ENCODE measurements around the gene CXCL3.
A peak's percentile ranks its signal among the peaks of the same experiment; 100 is the strongest.

The CXCL3 gene

GRCh38 chr4:74042681-74043080 is 4.2 kb upstream of the CXCL3 start:
- Histone ChIP-seq H3K9ac (ENCODE audit: insufficient read length, low read depth) (no peak overlapping the region), H3K4me1 (ENCODE audit: insufficient read depth, insufficient read length) (no peaks in the 10 kb centered on the region), H3K9me3 (ENCODE audit: insufficient read depth, low read length) (no peaks in the 10 kb centered on the region), H3K27me3 (ENCODE audit: insufficient read depth, insufficient read length) (peaks cover 7% of the 10 kb centered on the region), H3K4me3 (ENCODE audit: insufficient read length, low read depth) (no peak overlapping the region), H3K36me3 (ENCODE audit: insufficient read depth, insufficient read length, low read length) (no peaks in the 10 kb centered on the region)
- no peak for DNase-seq (ENCODE audit: low read depth, low spot score)
- no peak for TF ChIP-seq YY1 (IDR thresholded peaks at IDR 0.05; ENCODE audit: insufficient read depth, insufficient read length)
- TF ChIP-seq SUZ12 (IDR thresholded peaks at IDR 0.05; ENCODE audit: extremely low read depth, insufficient read depth, insufficient read length), result no peak
- TF ChIP-seq ZNF274 (IDR thresholded peaks at IDR 0.05; ENCODE audit: low read depth, low read length), result no peak

GRCh38 chr4:74041418-74041817 is 2.9 kb upstream of the CXCL3 start:
- DNase-seq (ENCODE audit: low read depth, low spot score), result no peak
- H3K27me3 ChIP-seq (ENCODE audit: insufficient read depth, insufficient read length), result peaks cover 7% of the 10 kb centered on the region
- no peaks in the 10 kb centered on the region for H3K36me3 ChIP-seq (ENCODE audit: insufficient read depth, insufficient read length, low read length)
- H3K4me3 ChIP-seq (ENCODE audit: insufficient read length, low read depth), result no peak overlapping the region
- no peaks in the 10 kb centered on the region for H3K4me1 ChIP-seq (ENCODE audit: insufficient read depth, insufficient read length)
- H3K9ac ChIP-seq (ENCODE audit: insufficient read length, low read depth), result no peak overlapping the region
- TF ChIP-seq ZNF274 (IDR thresholded peaks at IDR 0.05; ENCODE audit: low read depth, low read length), result no peak
- no peaks in the 10 kb centered on the region for H3K9me3 ChIP-seq (ENCODE audit: insufficient read depth, low read length)

- Histone ChIP-seq H3K9me3 (ENCODE audit: insufficient read depth, low read length) (no peaks in the 10 kb centered on the region), H3K9ac (ENCODE audit: insufficient read length, low read depth) (peak overlapping the region; percentile 72), H3K4me3 (ENCODE audit: insufficient read length, low read depth) (peak overlapping the region; percentile 51), H3K36me3 (ENCODE audit: insufficient read depth, insufficient read length, low read length) (no peaks in the 10 kb centered on the region), H3K4me1 (ENCODE audit: insufficient read depth, insufficient read length) (no peaks in the 10 kb centered on the region), H3K27me3 (ENCODE audit: insufficient read depth, insufficient read length) (peaks cover 7% of the 10 kb centered on the region)
- DNase-seq (ENCODE audit: low read depth, low spot score), result no peak
- TF ChIP-seq ZNF274 (IDR thresholded peaks at IDR 0.05; ENCODE audit: low read depth, low read length) (no peak), SUZ12 (IDR thresholded peaks at IDR 0.05; ENCODE audit: extremely low read depth, insufficient read depth, insufficient read length) (no peak), YY1 (IDR thresholded peaks at IDR 0.05; ENCODE audit: insufficient read depth, insufficient read length) (no peak)
These were observed 850 bp upstream of the CXCL3 start for GRCh38 chr4:74039315-74039763.

- Histone ChIP-seq H3K36me3 (ENCODE audit: insufficient read depth, insufficient read length, low read length) (no peaks in the 10 kb centered on the region), H3K4me3 (ENCODE audit: insufficient read length, low read depth) (peak overlapping the region; percentile 51), H3K27me3 (ENCODE audit: insufficient read depth, insufficient read length) (peaks cover 7% of the 10 kb centered on the region), H3K9ac (ENCODE audit: insufficient read length, low read depth) (peak overlapping the region; percentile 56), H3K9me3 (ENCODE audit: insufficient read depth, low read length) (no peaks in the 10 kb centered on the region), H3K4me1 (ENCODE audit: insufficient read depth, insufficient read length) (no peaks in the 10 kb centered on the region)
- no peak for TF ChIP-seq ZNF274 (IDR thresholded peaks at IDR 0.05; ENCODE audit: low read depth, low read length)
- TF ChIP-seq SUZ12 (IDR thresholded peaks at IDR 0.05; ENCODE audit: extremely low read depth, insufficient read depth, insufficient read length), result no peak
- TF ChIP-seq YY1 (IDR thresholded peaks at IDR 0.05; ENCODE audit: insufficient read depth, insufficient read length), result no peak
- no peak for DNase-seq (ENCODE audit: low read depth, low spot score)
These were observed 434 bp downstream of the CXCL3 start for GRCh38 chr4:74038086-74038424.

- Histone ChIP-seq H3K4me1 (ENCODE audit: insufficient read depth, insufficient read length) (no peaks in the 10 kb centered on the region), H3K36me3 (ENCODE audit: insufficient read depth, insufficient read length, low read length) (no peaks in the 10 kb centered on the region), H3K9ac (ENCODE audit: insufficient read length, low read depth) (no peak overlapping the region), H3K9me3 (ENCODE audit: insufficient read depth, low read length) (no peaks in the 10 kb centered on the region), H3K27me3 (ENCODE audit: insufficient read depth, insufficient read length) (peaks cover 7% of the 10 kb centered on the region), H3K4me3 (ENCODE audit: insufficient read length, low read depth) (peak overlapping the region; percentile 51)
- TF ChIP-seq ZNF274 (IDR thresholded peaks at IDR 0.05; ENCODE audit: low read depth, low read length), result no peak
- no peak for TF ChIP-seq YY1 (IDR thresholded peaks at IDR 0.05; ENCODE audit: insufficient read depth, insufficient read length)
- no peak for TF ChIP-seq SUZ12 (IDR thresholded peaks at IDR 0.05; ENCODE audit: extremely low read depth, insufficient read depth, insufficient read length)
- DNase-seq (ENCODE audit: low read depth, low spot score), result no peak
These were observed 1.2 kb downstream of the CXCL3 start for GRCh38 chr4:74037076-74037955.

- Histone ChIP-seq H3K9me3 (ENCODE audit: insufficient read depth, low read length) (no peaks in the 10 kb centered on the region), H3K27me3 (ENCODE audit: insufficient read depth, insufficient read length) (no peaks in the 10 kb centered on the region), H3K4me1 (ENCODE audit: insufficient read depth, insufficient read length) (no peaks in the 10 kb centered on the region), H3K36me3 (ENCODE audit: insufficient read depth, insufficient read length, low read length) (no peaks in the 10 kb centered on the region), H3K9ac (ENCODE audit: insufficient read length, low read depth) (no peak overlapping the region), H3K4me3 (ENCODE audit: insufficient read length, low read depth) (no peak overlapping the region)
- no peak for TF ChIP-seq SUZ12 (IDR thresholded peaks at IDR 0.05; ENCODE audit: extremely low read depth, insufficient read depth, insufficient read length)
- no peak for TF ChIP-seq YY1 (IDR thresholded peaks at IDR 0.05; ENCODE audit: insufficient read depth, insufficient read length)
- no peak for TF ChIP-seq ZNF274 (IDR thresholded peaks at IDR 0.05; ENCODE audit: low read depth, low read length)
- DNase-seq (ENCODE audit: low read depth, low spot score), result no peak
These were observed 4.8 kb downstream of the CXCL3 start for GRCh38 chr4:74033739-74034138.

- Histone ChIP-seq H3K27me3 (ENCODE audit: insufficient read depth, insufficient read length) (no peaks in the 10 kb centered on the region), H3K36me3 (ENCODE audit: insufficient read depth, insufficient read length, low read length) (no peaks in the 10 kb centered on the region), H3K9me3 (ENCODE audit: insufficient read depth, low read length) (no peaks in the 10 kb centered on the region), H3K4me1 (ENCODE audit: insufficient read depth, insufficient read length) (no peaks in the 10 kb centered on the region), H3K4me3 (ENCODE audit: insufficient read length, low read depth) (no peak overlapping the region), H3K9ac (ENCODE audit: insufficient read length, low read depth) (no peak overlapping the region)
- TF ChIP-seq SUZ12 (IDR thresholded peaks at IDR 0.05; ENCODE audit: extremely low read depth, insufficient read depth, insufficient read length), result no peak
- TF ChIP-seq YY1 (IDR thresholded peaks at IDR 0.05; ENCODE audit: insufficient read depth, insufficient read length), result no peak
- no peak for DNase-seq (ENCODE audit: low read depth, low spot score)
These were observed 6.4 kb downstream of the CXCL3 start for GRCh38 chr4:74032064-74032463.

Measured in NT2/D1 (cell line).